Testis (tissue), 2 donors: ENCODE data around the gene POLR1E.

Source experiments
- POLR2A ChIP-seq: fragments of 450-650 bp; IDR thresholded peaks from one replicate; pipeline ENCODE4 v1.6.1; 2017; ENCODE audit warnings: antibody characterized with exemption, mild to moderate bottlenecking, moderate library complexity
- TF ChIP-seq, protein P1 (sequence below), 3 experiments: fragments of 450-650 bp in 2 of 3; fragments of 200-600 bp in 1 of 3; sonication (generic) in 1 of 3; IDR thresholded peaks; one replicate each; pipeline ENCODE4 v1.5.1; 2016 to 2019; ENCODE audit warnings: antibody characterized with exemption in 3 of 3, mild to moderate bottlenecking in 2 of 3, moderate library complexity in 1 of 3

DNA sequence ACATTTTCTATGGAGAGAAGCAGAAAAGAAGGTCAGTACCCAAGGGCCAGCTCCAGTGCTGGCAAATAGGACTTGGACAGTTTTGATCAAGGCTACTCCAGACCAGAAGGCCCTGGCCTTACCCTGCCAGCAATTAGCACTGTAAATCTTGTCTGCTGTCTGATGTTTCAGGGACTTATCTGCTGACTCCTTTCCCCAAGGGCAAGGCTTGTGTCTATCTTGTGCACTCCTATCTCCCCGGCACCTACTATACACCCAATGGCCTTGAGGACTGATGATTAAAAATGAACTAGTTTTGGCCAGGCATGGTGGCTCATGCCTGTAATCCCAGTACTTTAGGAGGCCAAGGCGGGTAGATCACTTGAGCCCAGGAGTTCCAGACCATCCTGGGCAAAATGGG is 37.2 kb downstream of the POLR1E start:
- TF ChIP-seq, protein P1, sequence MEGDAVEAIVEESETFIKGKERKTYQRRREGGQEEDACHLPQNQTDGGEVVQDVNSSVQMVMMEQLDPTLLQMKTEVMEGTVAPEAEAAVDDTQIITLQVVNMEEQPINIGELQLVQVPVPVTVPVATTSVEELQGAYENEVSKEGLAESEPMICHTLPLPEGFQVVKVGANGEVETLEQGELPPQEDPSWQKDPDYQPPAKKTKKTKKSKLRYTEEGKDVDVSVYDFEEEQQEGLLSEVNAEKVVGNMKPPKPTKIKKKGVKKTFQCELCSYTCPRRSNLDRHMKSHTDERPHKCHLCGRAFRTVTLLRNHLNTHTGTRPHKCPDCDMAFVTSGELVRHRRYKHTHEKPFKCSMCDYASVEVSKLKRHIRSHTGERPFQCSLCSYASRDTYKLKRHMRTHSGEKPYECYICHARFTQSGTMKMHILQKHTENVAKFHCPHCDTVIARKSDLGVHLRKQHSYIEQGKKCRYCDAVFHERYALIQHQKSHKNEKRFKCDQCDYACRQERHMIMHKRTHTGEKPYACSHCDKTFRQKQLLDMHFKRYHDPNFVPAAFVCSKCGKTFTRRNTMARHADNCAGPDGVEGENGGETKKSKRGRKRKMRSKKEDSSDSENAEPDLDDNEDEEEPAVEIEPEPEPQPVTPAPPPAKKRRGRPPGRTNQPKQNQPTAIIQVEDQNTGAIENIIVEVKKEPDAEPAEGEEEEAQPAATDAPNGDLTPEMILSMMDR (IDR thresholded peaks at IDR 0.05), result no peak
- no peak for TF ChIP-seq POLR2A
